Measurements from ENCODE around the gene GPR173.

GPR173 gene

GRCh38 chrX:53071604-53072417, 23.2 kb downstream of the GPR173 start:
- peak; percentile 73 for DNase-seq

- DNase-seq: no peak
Observed at GRCh38 chrX:53072418-53073114, 24.0 kb downstream of the GPR173 start.

- no peak for DNase-seq
Observed at GRCh38 chrX:53073115-53073586, 24.6 kb downstream of the GPR173 start.

GRCh38 chrX:53075011-53075410, 26.4 kb downstream of the GPR173 start:
- no peak for DNase-seq

DNA sequence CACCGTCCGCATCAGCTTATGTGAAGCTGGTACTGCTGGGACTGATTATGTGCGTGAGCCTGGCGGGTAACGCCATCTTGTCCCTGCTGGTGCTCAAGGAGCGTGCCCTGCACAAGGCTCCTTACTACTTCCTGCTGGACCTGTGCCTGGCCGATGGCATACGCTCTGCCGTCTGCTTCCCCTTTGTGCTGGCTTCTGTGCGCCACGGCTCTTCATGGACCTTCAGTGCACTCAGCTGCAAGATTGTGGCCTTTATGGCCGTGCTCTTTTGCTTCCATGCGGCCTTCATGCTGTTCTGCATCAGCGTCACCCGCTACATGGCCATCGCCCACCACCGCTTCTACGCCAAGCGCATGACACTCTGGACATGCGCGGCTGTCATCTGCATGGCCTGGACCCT, 28.1 kb downstream of the GPR173 start:
- DNase-seq: no peak

DNA sequence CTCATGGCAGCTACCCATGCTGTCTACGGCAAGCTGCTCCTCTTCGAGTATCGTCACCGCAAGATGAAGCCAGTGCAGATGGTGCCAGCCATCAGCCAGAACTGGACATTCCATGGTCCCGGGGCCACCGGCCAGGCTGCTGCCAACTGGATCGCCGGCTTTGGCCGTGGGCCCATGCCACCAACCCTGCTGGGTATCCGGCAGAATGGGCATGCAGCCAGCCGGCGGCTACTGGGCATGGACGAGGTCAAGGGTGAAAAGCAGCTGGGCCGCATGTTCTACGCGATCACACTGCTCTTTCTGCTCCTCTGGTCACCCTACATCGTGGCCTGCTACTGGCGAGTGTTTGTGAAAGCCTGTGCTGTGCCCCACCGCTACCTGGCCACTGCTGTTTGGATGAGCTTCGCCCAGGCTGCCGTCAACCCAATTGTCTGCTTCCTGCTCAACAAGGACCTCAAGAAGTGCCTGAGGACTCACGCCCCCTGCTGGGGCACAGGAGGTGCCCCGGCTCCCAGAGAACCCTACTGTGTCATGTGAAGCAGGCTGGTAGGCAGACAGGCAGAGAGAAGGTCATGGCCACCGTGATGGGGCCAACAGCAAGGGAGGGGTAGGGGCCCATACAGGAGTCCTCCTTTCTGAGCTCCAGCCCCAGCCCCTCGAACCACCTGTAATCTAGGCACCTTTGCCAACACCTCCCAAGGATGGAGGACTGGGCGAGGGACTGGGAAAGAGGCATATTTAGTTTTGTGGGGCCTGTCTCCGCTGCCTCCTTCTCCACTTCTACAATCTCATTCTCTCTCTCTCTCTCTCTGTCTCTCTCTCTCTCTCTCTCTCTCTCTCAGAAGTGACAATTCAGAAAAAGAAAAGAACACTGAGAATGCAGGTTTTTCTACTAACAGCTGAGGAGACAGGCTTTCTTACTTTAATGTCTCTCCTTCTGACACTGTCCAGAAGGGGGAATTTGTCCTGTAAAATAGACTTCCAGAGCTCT, 28.9 kb downstream of the GPR173 start:
- DNase-seq: no peak

DNA sequence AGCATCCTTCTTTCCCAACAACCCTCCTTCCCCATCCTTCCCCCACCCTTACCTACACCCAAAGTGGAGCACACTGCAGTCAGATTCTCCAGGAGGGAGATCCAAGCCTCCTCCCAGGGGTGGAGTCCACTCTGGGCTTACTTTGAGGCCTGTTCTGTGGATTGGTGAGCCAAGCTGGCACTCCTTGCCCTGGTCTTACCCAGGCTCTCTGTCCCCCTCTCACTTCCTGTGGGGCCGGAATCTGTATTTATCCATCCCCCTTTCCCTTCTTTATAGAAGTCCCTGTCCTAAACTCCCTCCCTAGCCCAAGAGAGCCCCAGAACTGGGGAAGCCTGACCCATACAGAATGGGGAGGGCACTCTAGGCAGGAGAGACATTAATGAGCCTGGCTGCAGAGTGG, 30.4 kb downstream of the GPR173 start:
- no peak for DNase-seq

GRCh38 chrX:53080628-53081580, 32.3 kb downstream of the GPR173 start:
- DNase-seq: no peak

- peak; percentile 92 for DNase-seq
Observed at GRCh38 chrX:53081925-53082772, 33.6 kb downstream of the GPR173 start, which contains the start of gene TSPYL2. Gene TSPYL2 (plus strand): TSS chrX:53082367. CDS start chrX:53082499, 132 bp downstream.

DNA sequence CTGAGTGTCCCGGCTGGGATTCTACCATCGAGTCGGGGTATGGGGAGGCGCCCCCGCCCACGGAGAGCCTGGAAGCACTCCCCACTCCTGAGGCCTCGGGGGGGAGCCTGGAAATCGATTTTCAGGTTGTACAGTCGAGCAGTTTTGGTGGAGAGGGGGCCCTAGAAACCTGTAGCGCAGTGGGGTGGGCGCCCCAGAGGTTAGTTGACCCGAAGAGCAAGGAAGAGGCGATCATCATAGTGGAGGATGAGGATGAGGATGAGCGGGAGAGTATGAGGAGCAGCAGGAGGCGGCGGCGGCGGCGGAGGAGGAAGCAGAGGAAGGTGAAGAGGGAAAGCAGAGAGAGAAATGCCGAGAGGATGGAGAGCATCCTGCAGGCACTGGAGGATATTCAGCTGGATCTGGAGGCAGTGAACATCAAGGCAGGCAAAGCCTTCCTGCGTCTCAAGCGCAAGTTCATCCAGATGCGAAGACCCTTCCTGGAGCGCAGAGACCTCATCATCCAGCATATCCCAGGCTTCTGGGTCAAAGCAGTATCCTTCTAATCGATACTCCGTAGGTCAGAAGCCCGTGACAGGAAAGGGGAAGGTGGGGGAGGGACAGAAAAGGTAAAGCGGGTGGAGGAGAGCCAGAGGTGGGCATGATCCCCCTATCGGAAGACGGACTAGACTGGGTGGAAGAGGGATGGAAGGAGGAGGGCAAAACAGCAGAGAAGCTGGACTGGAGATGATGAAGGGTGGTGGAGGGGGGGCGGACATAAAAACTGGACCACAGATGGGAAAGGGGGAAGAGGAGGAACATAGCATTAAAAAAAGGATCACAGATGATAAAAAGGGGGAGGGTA, 34.4 kb downstream of the GPR173 start:
- DNase-seq: no peak

DNA sequence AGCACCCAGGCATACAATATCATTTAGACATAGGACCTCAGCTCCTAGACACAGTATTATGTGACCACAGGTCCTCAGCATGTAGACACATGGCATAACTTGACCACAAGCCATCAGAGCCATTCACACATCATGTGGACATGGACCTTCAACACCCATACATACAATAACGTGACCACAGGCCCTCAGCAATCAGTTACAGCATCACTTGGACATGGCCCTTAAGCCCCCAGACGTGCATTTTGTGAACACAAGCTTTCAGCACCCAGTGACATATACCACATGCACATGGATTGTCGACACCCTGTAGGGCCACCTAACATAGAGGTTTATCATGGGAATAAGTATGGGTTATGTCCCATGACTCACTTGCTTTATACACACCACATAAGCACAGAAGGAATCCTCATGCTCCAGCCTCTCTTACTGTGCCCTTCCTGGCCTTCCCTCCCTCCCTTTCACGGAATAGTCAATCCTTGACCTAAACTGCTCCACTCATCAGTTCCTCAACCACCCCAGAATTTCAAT, 35.5 kb downstream of the GPR173 start:
- DNase-seq: no peak

DNA sequence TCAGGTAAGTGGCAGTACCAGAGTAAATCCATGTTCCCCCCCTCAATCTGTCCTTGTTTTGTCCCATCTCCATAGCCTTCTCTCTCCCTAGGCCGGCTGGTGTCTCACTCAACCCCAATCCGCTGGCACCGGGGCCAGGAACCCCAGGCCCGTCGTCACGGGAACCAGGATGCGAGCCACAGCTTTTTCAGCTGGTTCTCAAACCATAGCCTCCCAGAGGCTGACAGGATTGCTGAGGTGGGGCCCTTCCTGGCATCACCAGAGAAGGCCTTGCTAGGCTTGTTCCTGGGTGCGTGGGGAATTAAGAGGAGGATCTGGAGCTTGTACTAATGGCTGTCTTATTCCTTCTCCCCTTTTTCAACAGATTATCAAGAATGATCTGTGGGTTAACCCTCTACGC, 36.3 kb downstream of the GPR173 start:
- DNase-seq: no peak

DNA sequence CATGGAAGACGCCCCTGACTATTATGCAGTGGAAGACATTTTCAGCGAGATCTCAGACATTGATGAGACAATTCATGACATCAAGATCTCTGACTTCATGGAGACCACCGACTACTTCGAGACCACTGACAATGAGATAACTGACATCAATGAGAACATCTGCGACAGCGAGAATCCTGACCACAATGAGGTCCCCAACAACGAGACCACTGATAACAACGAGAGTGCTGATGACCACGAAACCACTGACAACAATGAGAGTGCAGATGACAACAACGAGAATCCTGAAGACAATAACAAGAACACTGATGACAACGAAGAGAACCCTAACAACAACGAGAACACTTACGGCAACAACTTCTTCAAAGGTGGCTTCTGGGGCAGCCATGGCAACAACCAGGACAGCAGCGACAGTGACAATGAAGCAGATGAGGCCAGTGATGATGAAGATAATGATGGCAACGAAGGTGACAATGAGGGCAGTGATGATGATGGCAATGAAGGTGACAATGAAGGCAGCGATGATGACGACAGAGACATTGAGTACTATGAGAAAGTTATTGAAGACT, 37.2 kb downstream of the GPR173 start:
- no peak for DNase-seq

DNA sequence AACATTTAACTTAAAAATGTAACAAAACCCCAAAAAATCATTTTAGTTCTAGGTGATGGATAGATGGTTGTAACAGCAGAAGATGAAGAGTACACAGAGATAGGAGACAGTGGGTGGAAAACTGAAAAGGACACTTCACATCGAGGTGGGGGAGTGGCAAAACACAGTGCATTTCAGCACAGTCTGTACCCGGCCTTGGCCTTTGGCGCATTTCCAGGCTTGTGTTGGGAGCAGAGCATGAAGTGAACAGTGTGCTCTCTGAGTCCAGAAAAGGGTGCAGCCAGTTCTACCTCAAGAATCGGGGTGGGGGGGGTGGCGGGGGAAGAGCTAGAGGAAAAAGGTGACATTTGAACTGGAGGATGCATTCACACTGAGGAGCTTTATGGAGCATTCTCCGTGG, 37.9 kb downstream of the GPR173 start:
- DNase-seq: peak; percentile 36

DNA sequence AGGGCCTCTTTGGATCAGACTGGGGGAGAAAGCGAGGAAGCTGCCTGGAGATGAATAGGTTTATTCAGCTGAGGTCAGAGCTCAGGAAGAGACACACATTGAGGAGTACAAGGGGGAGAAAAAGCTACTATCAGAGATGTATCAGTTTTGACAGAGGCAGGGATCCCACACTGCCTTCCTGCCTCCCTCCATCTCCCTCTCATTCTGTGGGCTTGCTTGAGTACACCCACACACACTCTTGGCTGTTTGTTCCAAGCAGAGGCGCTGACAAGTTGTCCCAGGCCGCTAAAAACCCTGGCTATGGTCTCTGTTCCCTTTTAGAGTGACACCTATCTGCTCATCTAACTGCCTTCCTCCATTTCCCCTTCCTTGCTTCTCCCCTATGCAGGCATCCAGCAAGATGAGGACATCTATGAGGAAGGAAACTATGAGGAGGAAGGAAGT, 38.8 kb downstream of the GPR173 start:
- DNase-seq: no peak

- DNase-seq: peak; percentile 54
Observed at GRCh38 chrX:53088136-53088974, 39.8 kb downstream of the GPR173 start.

DNA sequence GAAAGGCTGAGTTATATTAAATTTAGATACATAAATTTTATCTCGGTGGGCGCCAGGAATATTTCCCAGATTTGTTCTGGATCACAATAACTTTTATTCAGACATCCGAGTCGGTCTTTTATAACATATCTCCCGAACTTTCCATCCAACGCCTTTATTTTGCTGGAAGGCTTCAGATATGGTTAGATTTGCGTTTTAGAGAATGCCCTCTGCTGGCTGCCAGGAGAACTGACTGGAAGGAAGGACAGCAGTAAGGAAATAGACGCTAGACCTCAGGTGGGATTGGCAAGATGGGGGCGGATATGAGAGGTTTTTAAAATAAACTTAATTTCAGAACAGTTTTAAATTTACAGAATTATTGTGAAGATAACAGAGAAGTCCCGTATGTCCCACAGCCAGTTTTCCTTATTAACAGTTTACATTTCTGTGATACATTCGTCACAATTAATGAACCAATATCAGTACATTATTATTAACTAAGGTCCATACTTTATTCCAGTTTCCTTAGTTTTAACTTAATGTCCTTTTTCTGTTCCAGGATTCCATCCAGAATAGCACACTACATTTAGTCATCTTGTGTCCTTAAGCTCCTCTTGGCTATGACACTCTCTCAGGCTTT, 40.7 kb downstream of the GPR173 start:
- peak; percentile 63 for DNase-seq

- DNase-seq: no peak
Observed at GRCh38 chrX:53089925-53090324, 41.3 kb downstream of the GPR173 start.
